Uterus (tissue), 4 donors: ENCODE results near the gene SLC44A1. TPM values are rescaled to one million over a fixed set of nuclear protein-coding genes. Genes with fewer than 3 reads are reported as not detected.

Source experiments
- DNase-seq, 2 donors: peaks; one replicate each; pipeline ENCODE4 v3.0.0-alpha.2; 2019 to 2020
- H3K27ac ChIP-seq, 2 donors: fragments of 200-600 bp; sonication (generic); 1 replicate in 1 of 2; 2 replicates in 1 of 2; pipeline ENCODE4 v1.5.1; 2016 to 2018
- H3K27me3 ChIP-seq, 2 donors: fragments of 200-600 bp; sonication (generic); one replicate each; pipeline ENCODE4 v1.5.1; 2018 to 2019; ENCODE audit warnings: control low read depth in 1 of 2
- H3K36me3 ChIP-seq, 2 donors: fragments of 200-600 bp; sonication (generic); one replicate each; pipeline ENCODE4 v1.5.1; 2019; ENCODE audit warnings: control low read depth in 1 of 2
- H3K4me1 ChIP-seq, 2 donors: fragments of 200-600 bp; sonication (generic); one replicate each; pipeline ENCODE4 v1.5.1; 2018 to 2019; ENCODE audit warnings: control low read depth in 1 of 2
- H3K4me3 ChIP-seq, 2 donors: fragments of 200-600 bp; sonication (generic); 1 replicate in 1 of 2; 2 replicates in 1 of 2; pipeline ENCODE4 v1.5.1; 2018 to 2019; ENCODE audit warnings: mild to moderate bottlenecking in 1 of 2
- H3K9me3 ChIP-seq, 2 donors: fragments of 200-600 bp; sonication (generic); one replicate each; pipeline ENCODE4 v1.5.1; 2019; ENCODE audit warnings: control low read depth in 1 of 2
- CTCF ChIP-seq, 4 experiments: fragments of 200-600 bp in 2 of 4; fragments of 450-650 bp in 2 of 4; sonication (generic) in 2 of 4; IDR thresholded peaks; one replicate each; pipeline ENCODE4 v1.5.1; 2016 to 2019; ENCODE audit warnings: antibody characterized with exemption in 4 of 4, mild to moderate bottlenecking in 2 of 4, moderate library complexity in 1 of 4
- POLR2A ChIP-seq, 2 donors: fragments of 450-650 bp; IDR thresholded peaks; one replicate each; pipeline ENCODE4 v1.6.1; 2016; ENCODE audit warnings: antibody characterized with exemption in 2 of 2, mild to moderate bottlenecking in 1 of 2, moderate library complexity in 1 of 2
- intact Hi-C: fragments of 100-400 bp; cut with DNase I; formaldehyde crosslinking; loops from one replicate; pipeline ENCODE4 v1.15.1; 2023; ENCODE audit warnings: low total_unique reads
- total RNA-seq, 4 donors: library from RNA; depleted of rRNA in 3 of 4; stranded (reverse); fragments of >200 nt in 3 of 4; gene quantifications; one replicate each; pipeline versions ENCODE4 v1.1.0 to v1.2.4, GENCODE V29; 2014 to 2023
- donor health status: DM: yes; HTN: yes; CAD: no.

SLC44A1 gene
- total RNA-seq, 4 donors from 2014 or later: 58.2 to 75.0 (median 63.0) TPM

GRCh38 chr9:105459336-105459735 is 214.9 kb downstream of the SLC44A1 start:
- H3K36me3 ChIP-seq: no peaks in the 10 kb centered on the region
- no peaks in the 10 kb centered on the region for H3K4me1 ChIP-seq
- TF ChIP-seq CTCF (IDR thresholded peaks at IDR 0.05) (no peak), POLR2A (IDR thresholded peaks at IDR 0.05) (no peak)
- no peak overlapping the region for H3K4me3 ChIP-seq
- H3K27me3 ChIP-seq: no peaks in the 10 kb centered on the region
- no peak overlapping the region for H3K27ac ChIP-seq
- H3K9me3 ChIP-seq: no peaks in the 10 kb centered on the region
- no peak for DNase-seq
- intact Hi-C loops: no loop called here

GRCh38 chr9:105466898-105467455 is 222.5 kb downstream of the SLC44A1 start:
- no peak overlapping the region for H3K27ac ChIP-seq
- H3K4me1 ChIP-seq: no peaks in the 10 kb centered on the region
- no peaks in the 10 kb centered on the region for H3K9me3 ChIP-seq
- H3K4me3 ChIP-seq: no peak overlapping the region
- TF ChIP-seq POLR2A (IDR thresholded peaks at IDR 0.05) (no peak), CTCF (IDR thresholded peaks at IDR 0.05) (no peak)
- H3K27me3 ChIP-seq: no peaks in the 10 kb centered on the region
- no peak for DNase-seq
- no peaks in the 10 kb centered on the region for H3K36me3 ChIP-seq
- intact Hi-C loops: no loop called here

GRCh38 chr9:105468875-105469274 is 224.4 kb downstream of the SLC44A1 start:
- Histone ChIP-seq H3K27me3 (no peaks in the 10 kb centered on the region), H3K36me3 (no peaks in the 10 kb centered on the region), H3K4me1 (no peaks in the 10 kb centered on the region), H3K9me3 (no peaks in the 10 kb centered on the region), H3K27ac (no peak overlapping the region), H3K4me3 (no peak overlapping the region)
- TF ChIP-seq POLR2A (IDR thresholded peaks at IDR 0.05): no peak
- no peak for TF ChIP-seq CTCF (IDR thresholded peaks at IDR 0.05)
- intact Hi-C loops: no loop called here
- no peak for DNase-seq

GRCh38 chr9:105473221-105473620 is 228.8 kb downstream of the SLC44A1 start:
- H3K9me3 ChIP-seq: no peaks in the 10 kb centered on the region
- no peaks in the 10 kb centered on the region for H3K36me3 ChIP-seq
- no peak overlapping the region for H3K4me3 ChIP-seq
- no peaks in the 10 kb centered on the region for H3K27me3 ChIP-seq
- intact Hi-C loops: no loop called here
- H3K4me1 ChIP-seq: no peaks in the 10 kb centered on the region
- no peak for DNase-seq
- TF ChIP-seq CTCF (IDR thresholded peaks at IDR 0.05) (no peak), POLR2A (IDR thresholded peaks at IDR 0.05) (no peak)
- no peak overlapping the region for H3K27ac ChIP-seq

GRCh38 chr9:105475302-105475701 is 230.9 kb downstream of the SLC44A1 start:
- Histone ChIP-seq H3K36me3 (no peaks in the 10 kb centered on the region), H3K4me3 (no peak overlapping the region), H3K27ac (no peak overlapping the region), H3K4me1 (no peaks in the 10 kb centered on the region), H3K9me3 (no peaks in the 10 kb centered on the region), H3K27me3 (no peaks in the 10 kb centered on the region)
- intact Hi-C loops: no loop called here
- TF ChIP-seq POLR2A (IDR thresholded peaks at IDR 0.05) (no peak), CTCF (IDR thresholded peaks at IDR 0.05) (peak in 1 of 4 experiments; percentile 25)
- DNase-seq: no peak
